GM04503 (cell line): Measurements from ENCODE around the gene CETP.
"Not testable (repeated sequence)": the region's sequence is repeated elsewhere in the genome, so short reads cannot be mapped to it uniquely, and the experiment has no call there.

Experiments used
- DNase-seq: peaks from one replicate; pipeline ENCODE4 v3.0.0-alpha.2; 2012; ENCODE audit warnings: low read depth

The CETP gene

GRCh38 chr16:56999409-57000270 lies 37.9 kb downstream of the CETP start:
- DNase-seq, result no peak

GRCh38 chr16:57000271-57001025 lies 38.7 kb downstream of the CETP start:
- peak; percentile 90 for DNase-seq

GRCh38 chr16:57001026-57001679 lies 39.4 kb downstream of the CETP start:
- DNase-seq, result no peak

GRCh38 chr16:57003439-57004386 lies 42.0 kb downstream of the CETP start:
- DNase-seq, result no peak

GRCh38 chr16:57004387-57005250 lies 42.9 kb downstream of the CETP start:
- DNase-seq, result no peak

- not testable (repeated sequence) for DNase-seq
Measured at GRCh38 chr16:57005597-57005996, 43.8 kb downstream of the CETP start.

GRCh38 chr16:57007050-57007449 lies 45.3 kb downstream of the CETP start:
- DNase-seq, result no peak

- no peak for DNase-seq
Measured at GRCh38 chr16:57007530-57007929, 45.8 kb downstream of the CETP start.

GRCh38 chr16:57008440-57008839 lies 46.7 kb downstream of the CETP start:
- no peak for DNase-seq

- no peak for DNase-seq
Measured at GRCh38 chr16:57009643-57010170, 48.0 kb downstream of the CETP start.

- no peak for DNase-seq
Measured at GRCh38 chr16:57012353-57012752, 50.6 kb downstream of the CETP start.

GRCh38 chr16:57013229-57013628 lies 51.5 kb downstream of the CETP start:
- no peak for DNase-seq

GRCh38 chr16:57013902-57014301 lies 52.2 kb downstream of the CETP start:
- DNase-seq, result no peak

GRCh38 chr16:57016301-57016700 lies 54.6 kb downstream of the CETP start:
- no peak for DNase-seq

- DNase-seq, result no peak
Measured at GRCh38 chr16:57016831-57017230, 55.1 kb downstream of the CETP start.

- DNase-seq, result no peak
Measured at GRCh38 chr16:57017251-57017650, 55.5 kb downstream of the CETP start.

- no peak for DNase-seq
Measured at GRCh38 chr16:57019746-57020145, 58.0 kb downstream of the CETP start.

GRCh38 chr16:57020651-57021050 lies 58.9 kb downstream of the CETP start:
- no peak for DNase-seq

- DNase-seq, result no peak
Measured at GRCh38 chr16:57021757-57022156, 60.0 kb downstream of the CETP start.

GRCh38 chr16:57022445-57022844 lies 60.7 kb downstream of the CETP start:
- DNase-seq, result no peak
